Cardiac fibroblast (primary cell): ENCODE results near the gene PLPP7.

Source experiments
- DNase-seq, 2 donors: peaks; one replicate each; pipeline versions ENCODE4 v3.0.0 to v3.0.0-alpha.2; 2010; ENCODE audit warnings: low read depth in 2 of 2
- H3K4me3 ChIP-seq, 2 donors: replicated peaks in 1 of 2; 1 replicate in 1 of 2; 2 replicates in 1 of 2; pipeline ENCODE4 v1.5.1; 2011; ENCODE audit warnings: low read depth in 2 of 2, low read length in 2 of 2, mild to moderate bottlenecking in 2 of 2, moderate library complexity in 1 of 2
- CTCF ChIP-seq: IDR thresholded peaks from one replicate; pipeline ENCODE4 v1.5.1; 2011; ENCODE audit warnings: low read depth, mild to moderate bottlenecking, low read length, inconsistent platforms

PLPP7 gene

GRCh38 chr9:131277910-131278701 is 11.4 kb upstream of the PLPP7 start:
- no peak for TF ChIP-seq CTCF
- DNase-seq = peak; percentile 79 to 84
- H3K4me3 ChIP-seq = peak overlapping the region; percentile 38 to 41

- no peak for DNase-seq
- H3K4me3 ChIP-seq = no peak overlapping the region
Observed at GRCh38 chr9:131278702-131279111, 10.8 kb upstream of the PLPP7 start.

GRCh38 chr9:131279196-131279862 is 10.2 kb upstream of the PLPP7 start:
- no peak for TF ChIP-seq CTCF
- H3K4me3 ChIP-seq = no peak overlapping the region
- DNase-seq = no peak

More at GRCh38 chr9:131278702-131279111, 10.8 kb upstream of the PLPP7 start:
- TF ChIP-seq CTCF = no peak

GRCh38 chr9:131279863-131280570 is 9.5 kb upstream of the PLPP7 start:
- no peak for TF ChIP-seq CTCF
- no peak for DNase-seq
- H3K4me3 ChIP-seq = no peak overlapping the region

GRCh38 chr9:131280660-131281059 is 8.9 kb upstream of the PLPP7 start:
- TF ChIP-seq CTCF = no peak
- DNase-seq = no peak
- H3K4me3 ChIP-seq = no peak overlapping the region

- TF ChIP-seq CTCF = no peak
- no peak for DNase-seq
- no peak overlapping the region for H3K4me3 ChIP-seq
Observed at GRCh38 chr9:131281119-131281965, 8.2 kb upstream of the PLPP7 start.
